Activated T-cell treated with anti-CD3 and anti-CD28 coated beads, Interleukin-2, amount 50 U/mL, for 4 hours (primary cell): ENCODE results near the gene CCDC12. TPM values are rescaled to one million over a fixed set of nuclear protein-coding genes. Genes with fewer than 3 reads are reported as not detected.

Experiments used
- ATAC-seq, 2 donors: fragments of 200-7000 bp; cut with Tn5 transposase; one replicate each; pipeline ENCODE4 v1.10.0; 2021
- DNase-seq: peaks from one replicate; pipeline ENCODE4 v3.0.0-alpha.2; 2020
- H3K27me3 Mint-ChIP-seq: one replicate; pipeline ENCODE4 v1.8.0; 2021; ENCODE audit warnings: low read depth, mixed read lengths
- H3K36me3 Mint-ChIP-seq: one replicate; pipeline ENCODE4 v1.8.0; 2022; ENCODE audit warnings: mixed read lengths; ENCODE audit not compliant: insufficient read depth
- H3K4me1 Mint-ChIP-seq: one replicate; pipeline ENCODE4 v1.8.0; 2021; ENCODE audit warnings: low read depth, mixed read lengths
- H3K4me3 Mint-ChIP-seq: one replicate; pipeline ENCODE4 v1.8.0; 2021; ENCODE audit warnings: mild to moderate bottlenecking, moderate library complexity, mixed read lengths
- H3K9me3 Mint-ChIP-seq: one replicate; pipeline ENCODE4 v1.8.0; 2021; ENCODE audit warnings: mixed read lengths
- total RNA-seq, 3 donors: library from RNA; stranded (reverse); gene quantifications; one replicate each; pipeline ENCODE4 v1.2.1, GENCODE V29; 2021

The CCDC12 gene
- total RNA-seq, 3 donors from 2014 or later = 75.9 to 77.6 (median 76.5) TPM

GRCh38 chr3:46874430-46874829 is 102.1 kb downstream of the CCDC12 start:
- Mint-ChIP-seq H3K27me3 (peaks cover 13% of the 10 kb centered on the region), H3K4me1 (peaks cover 2% of the 10 kb centered on the region), H3K9me3 (no peaks in the 10 kb centered on the region), H3K4me3 (no peak overlapping the region), H3K36me3 (no peaks in the 10 kb centered on the region)
- no peak for DNase-seq
- ATAC-seq = no peak

GRCh38 chr3:46873521-46873920 is 103.0 kb downstream of the CCDC12 start:
- Mint-ChIP-seq H3K36me3 (no peaks in the 10 kb centered on the region), H3K9me3 (no peaks in the 10 kb centered on the region), H3K4me1 (peaks cover 2% of the 10 kb centered on the region), H3K4me3 (no peak overlapping the region), H3K27me3 (peaks cover 12% of the 10 kb centered on the region)
- no peak for DNase-seq
- ATAC-seq = no peak

Other genes starting within 250 kb of the CCDC12 start
- gene MYL3, start 113.3 kb downstream of the CCDC12 start, total RNA-seq = not detected
- gene PTH1R, start 99.0 kb downstream of the CCDC12 start, total RNA-seq = not detected
- 10 to 100 TPM; 75.5 to 86.9 (median 80.7) TPM for gene NBEAL2, start 2.9 kb upstream of the CCDC12 start, total RNA-seq
- gene SETD2, start 187.4 kb upstream of the CCDC12 start, total RNA-seq = 10 to 100 TPM; 28.6 to 31.9 (median 30.1) TPM